ENCODE measurements around the gene UQCC5.

UQCC5 gene

GRCh38 chr3:52527732-52528585 is 8.4 kb upstream of the UQCC5 start:
- Histone ChIP-seq H3K4me1 (ENCODE audit: insufficient read depth, poor library complexity, severe bottlenecking) (peaks cover 17% of the 10 kb centered on the region), H3K27ac (ENCODE audit: poor library complexity, severe bottlenecking) (peak overlapping the region; percentile 74), H3K27me3 (ENCODE audit: insufficient read depth, poor library complexity, severe bottlenecking) (no peaks in the 10 kb centered on the region), H3K9me3 (ENCODE audit: severe bottlenecking) (no peaks in the 10 kb centered on the region), H3K4me3 (ENCODE audit: severe bottlenecking) (no peak overlapping the region), H3K36me3 (ENCODE audit: low read depth) (peaks cover 43% of the 10 kb centered on the region)
- TF ChIP-seq CTCF (IDR thresholded peaks at IDR 0.05; ENCODE audit: poor library complexity, severe bottlenecking), result no peak
- no peak for DNase-seq (ENCODE audit: low spot score)
- no peak for ATAC-seq (ENCODE audit: low read depth)

- Histone ChIP-seq H3K9me3 (ENCODE audit: severe bottlenecking) (no peaks in the 10 kb centered on the region), H3K27me3 (ENCODE audit: insufficient read depth, poor library complexity, severe bottlenecking) (no peaks in the 10 kb centered on the region), H3K4me1 (ENCODE audit: insufficient read depth, poor library complexity, severe bottlenecking) (peaks cover 17% of the 10 kb centered on the region), H3K4me3 (ENCODE audit: severe bottlenecking) (no peak overlapping the region), H3K27ac (ENCODE audit: poor library complexity, severe bottlenecking) (no peak overlapping the region), H3K36me3 (ENCODE audit: low read depth) (peaks cover 36% of the 10 kb centered on the region)
- ATAC-seq (ENCODE audit: low read depth), result no peak
- no peak for DNase-seq (ENCODE audit: low spot score)
- no peak for TF ChIP-seq CTCF (IDR thresholded peaks at IDR 0.05; ENCODE audit: poor library complexity, severe bottlenecking)
These were observed 7.6 kb upstream of the UQCC5 start for GRCh38 chr3:52528586-52529375.

- Histone ChIP-seq H3K4me3 (ENCODE audit: severe bottlenecking) (no peak overlapping the region), H3K36me3 (ENCODE audit: low read depth) (peaks cover 27% of the 10 kb centered on the region), H3K27ac (ENCODE audit: poor library complexity, severe bottlenecking) (peak overlapping the region; percentile 73), H3K9me3 (ENCODE audit: severe bottlenecking) (no peaks in the 10 kb centered on the region), H3K4me1 (ENCODE audit: insufficient read depth, poor library complexity, severe bottlenecking) (peaks cover 17% of the 10 kb centered on the region), H3K27me3 (ENCODE audit: insufficient read depth, poor library complexity, severe bottlenecking) (no peaks in the 10 kb centered on the region)
- ATAC-seq (ENCODE audit: low read depth) (no peak), DNase-seq (ENCODE audit: low spot score) (no peak)
- no peak for TF ChIP-seq CTCF (IDR thresholded peaks at IDR 0.05; ENCODE audit: poor library complexity, severe bottlenecking)
These were observed 6.8 kb upstream of the UQCC5 start for GRCh38 chr3:52529376-52530333.

GRCh38 chr3:52530918-52531826 is 5.2 kb upstream of the UQCC5 start:
- no peak for TF ChIP-seq CTCF (IDR thresholded peaks at IDR 0.05; ENCODE audit: poor library complexity, severe bottlenecking)
- H3K9me3 ChIP-seq (ENCODE audit: severe bottlenecking), result no peaks in the 10 kb centered on the region
- H3K4me3 ChIP-seq (ENCODE audit: severe bottlenecking), result no peak overlapping the region
- H3K27ac ChIP-seq (ENCODE audit: poor library complexity, severe bottlenecking), result peak overlapping the region; percentile 73
- DNase-seq (ENCODE audit: low spot score) (no peak), ATAC-seq (ENCODE audit: low read depth) (no peak)
- no peaks in the 10 kb centered on the region for H3K27me3 ChIP-seq (ENCODE audit: insufficient read depth, poor library complexity, severe bottlenecking)
- H3K4me1 ChIP-seq (ENCODE audit: insufficient read depth, poor library complexity, severe bottlenecking), result peaks cover 12% of the 10 kb centered on the region
- H3K36me3 ChIP-seq (ENCODE audit: low read depth), result peaks cover 24% of the 10 kb centered on the region

Data from RWPE2 (cell line).